Right lobe of liver (tissue), 4 donors: ENCODE results near the gene BCL6B.
"Not testable (repeated sequence)": the region's sequence is repeated elsewhere in the genome, so short reads cannot be mapped to it uniquely, and the experiment has no call there.

Experiments used
- CTCF ChIP-seq, 4 donors: fragments of 200-600 bp in 3 of 4; fragments of 450-650 bp in 1 of 4; IDR thresholded peaks; one replicate each; pipeline versions ENCODE4 v1.5.1 to v1.8.0; 2016 to 2022; ENCODE audit warnings: antibody characterized with exemption in 4 of 4, mild to moderate bottlenecking in 2 of 4
- POLR2A ChIP-seq: fragments of 450-650 bp; IDR thresholded peaks from one replicate; pipeline ENCODE4 v1.6.1; 2017; ENCODE audit warnings: antibody characterized with exemption, mild to moderate bottlenecking
- donor health status: DM: no; HTN: no; CAD: no.
- donor health status: DM: no; HTN: no; CAD: no.
- donor health status: DM: no; HTN: yes; CAD: no.

DNA sequence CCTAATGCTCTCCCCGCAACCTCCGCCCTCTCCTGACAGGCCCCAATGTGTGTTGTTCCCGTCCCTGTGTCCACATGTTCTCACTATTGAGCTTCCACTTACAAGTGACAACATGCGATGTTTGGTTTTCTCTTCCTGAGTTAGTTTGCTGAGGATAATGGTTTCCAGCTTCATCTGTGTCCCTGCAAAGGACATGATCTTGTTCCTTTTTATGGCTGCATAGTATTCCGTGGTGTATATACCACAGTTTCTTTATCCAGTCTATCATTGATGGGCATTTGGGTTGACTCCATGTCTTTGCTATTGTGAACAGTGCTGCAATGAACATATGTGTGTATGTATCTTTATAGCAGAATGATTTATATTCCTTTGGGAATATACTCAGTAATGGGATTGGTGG, 43.4 kb upstream of the BCL6B start:
- TF ChIP-seq CTCF (IDR thresholded peaks at IDR 0.05); POLR2A: not testable (repeated sequence)
